Measurements from ENCODE around the gene TBC1D5.

- TF ChIP-seq, protein P1, sequence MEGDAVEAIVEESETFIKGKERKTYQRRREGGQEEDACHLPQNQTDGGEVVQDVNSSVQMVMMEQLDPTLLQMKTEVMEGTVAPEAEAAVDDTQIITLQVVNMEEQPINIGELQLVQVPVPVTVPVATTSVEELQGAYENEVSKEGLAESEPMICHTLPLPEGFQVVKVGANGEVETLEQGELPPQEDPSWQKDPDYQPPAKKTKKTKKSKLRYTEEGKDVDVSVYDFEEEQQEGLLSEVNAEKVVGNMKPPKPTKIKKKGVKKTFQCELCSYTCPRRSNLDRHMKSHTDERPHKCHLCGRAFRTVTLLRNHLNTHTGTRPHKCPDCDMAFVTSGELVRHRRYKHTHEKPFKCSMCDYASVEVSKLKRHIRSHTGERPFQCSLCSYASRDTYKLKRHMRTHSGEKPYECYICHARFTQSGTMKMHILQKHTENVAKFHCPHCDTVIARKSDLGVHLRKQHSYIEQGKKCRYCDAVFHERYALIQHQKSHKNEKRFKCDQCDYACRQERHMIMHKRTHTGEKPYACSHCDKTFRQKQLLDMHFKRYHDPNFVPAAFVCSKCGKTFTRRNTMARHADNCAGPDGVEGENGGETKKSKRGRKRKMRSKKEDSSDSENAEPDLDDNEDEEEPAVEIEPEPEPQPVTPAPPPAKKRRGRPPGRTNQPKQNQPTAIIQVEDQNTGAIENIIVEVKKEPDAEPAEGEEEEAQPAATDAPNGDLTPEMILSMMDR (IDR thresholded peaks at IDR 0.05): no peak
- no peak for TF ChIP-seq POLR2AphosphoS5 (IDR thresholded peaks at IDR 0.05)
These were observed 119.0 kb downstream of the TBC1D5 start for GRCh38 chr3:17623464-17623863.

Measured in breast epithelium (tissue), 3 donors.